ENCODE measurements around the gene TRAF6. TPM values are rescaled to one million over a fixed set of nuclear protein-coding genes. Genes with fewer than 3 reads are reported as not detected.
"Not testable (repeated sequence)": the region's sequence is repeated elsewhere in the genome, so short reads cannot be mapped to it uniquely, and the experiment has no call there.

The TRAF6 gene
- total RNA-seq, 1 donor from 2014 or later = 9.1 TPM

GRCh38 chr11:36498721-36499120, 11.4 kb downstream of the TRAF6 start:
- DNase-seq (ENCODE audit: low read depth in 2 of 2) = no peak

- DNase-seq (ENCODE audit: low read depth in 2 of 2) = no peak
Measured at GRCh38 chr11:36493332-36493731, 16.7 kb downstream of the TRAF6 start.

GRCh38 chr11:36492724-36493304, 17.3 kb downstream of the TRAF6 start:
- peak; percentile 72 to 76 for DNase-seq (ENCODE audit: low read depth in 2 of 2)

- no peak for DNase-seq (ENCODE audit: low read depth in 2 of 2)
Measured at GRCh38 chr11:36490026-36490806, 19.9 kb downstream of the TRAF6 start.

GRCh38 chr11:36488096-36488495, 22.0 kb downstream of the TRAF6 start:
- DNase-seq (ENCODE audit: low read depth in 2 of 2) = peak; percentile 11 to 36

- DNase-seq (ENCODE audit: low read depth in 2 of 2) = peak; percentile 71 to 75
Measured at GRCh38 chr11:36487619-36488018, 22.5 kb downstream of the TRAF6 start.

- DNase-seq (ENCODE audit: low read depth in 2 of 2) = no peak
Measured at GRCh38 chr11:36485298-36486002, 24.6 kb downstream of the TRAF6 start.

GRCh38 chr11:36483042-36483441, 27.0 kb downstream of the TRAF6 start:
- DNase-seq (ENCODE audit: low read depth in 2 of 2) = not testable (repeated sequence)

GRCh38 chr11:36480833-36481232, 29.2 kb downstream of the TRAF6 start:
- no peak for DNase-seq (ENCODE audit: low read depth in 2 of 2)

GRCh38 chr11:36478700-36479329, 31.3 kb downstream of the TRAF6 start:
- DNase-seq (ENCODE audit: low read depth in 2 of 2) = peak; percentile 51 to 69

- no peak for DNase-seq (ENCODE audit: low read depth in 2 of 2)
Measured at GRCh38 chr11:36475192-36475591, 34.9 kb downstream of the TRAF6 start.

GRCh38 chr11:36471577-36471976, 38.5 kb downstream of the TRAF6 start:
- no peak for DNase-seq (ENCODE audit: low read depth in 2 of 2)

- peak in 1 of 2 donors; percentile 56 for DNase-seq (ENCODE audit: low read depth in 2 of 2)
Measured at GRCh38 chr11:36469881-36470802, 39.9 kb downstream of the TRAF6 start.

GRCh38 chr11:36469063-36469462, 41.0 kb downstream of the TRAF6 start:
- DNase-seq (ENCODE audit: low read depth in 2 of 2) = no peak

GRCh38 chr11:36467916-36468315, 42.2 kb downstream of the TRAF6 start:
- DNase-seq (ENCODE audit: low read depth in 2 of 2) = no peak

GRCh38 chr11:36467012-36467411, 43.1 kb downstream of the TRAF6 start:
- no peak for DNase-seq (ENCODE audit: low read depth in 2 of 2)

GRCh38 chr11:36465449-36466163, 44.5 kb downstream of the TRAF6 start:
- DNase-seq (ENCODE audit: low read depth in 2 of 2) = peak in 1 of 2 donors; percentile 16

- DNase-seq (ENCODE audit: low read depth in 2 of 2) = no peak
Measured at GRCh38 chr11:36464720-36465119, 45.4 kb downstream of the TRAF6 start.

GRCh38 chr11:36463781-36464180, 46.3 kb downstream of the TRAF6 start:
- DNase-seq (ENCODE audit: low read depth in 2 of 2) = no peak

- DNase-seq (ENCODE audit: low read depth in 2 of 2) = no peak
Measured at GRCh38 chr11:36462321-36462720, 47.8 kb downstream of the TRAF6 start.
